T-helper 1 cell (primary cell): Measurements from ENCODE around the gene TMEM140.

ENCODE experiments used
- DNase-seq, 5 donors: peaks; one replicate each; pipeline ENCODE4 v3.0.0-alpha.2; 2012 to 2020

TMEM140 gene

GRCh38 chr7:135175931-135176330, 28.1 kb downstream of the TMEM140 start:
- no peak for DNase-seq

- no peak for DNase-seq
Measured at GRCh38 chr7:135177028-135177696, 29.3 kb downstream of the TMEM140 start.

- no peak for DNase-seq
Measured at GRCh38 chr7:135178364-135178763, 30.5 kb downstream of the TMEM140 start.

GRCh38 chr7:135179321-135179925, 31.6 kb downstream of the TMEM140 start:
- no peak for DNase-seq

GRCh38 chr7:135180122-135180521, 32.2 kb downstream of the TMEM140 start:
- DNase-seq: no peak

- no peak for DNase-seq
Measured at GRCh38 chr7:135181261-135181928, 33.5 kb downstream of the TMEM140 start.

GRCh38 chr7:135181929-135182678, 34.2 kb downstream of the TMEM140 start:
- no peak for DNase-seq

- no peak for DNase-seq
Measured at GRCh38 chr7:135183478-135183877, 35.6 kb downstream of the TMEM140 start.

- no peak for DNase-seq
Measured at GRCh38 chr7:135184254-135184841, 36.5 kb downstream of the TMEM140 start.

- DNase-seq: no peak
Measured at GRCh38 chr7:135185471-135186260, 37.8 kb downstream of the TMEM140 start.

- DNase-seq: no peak
Measured at GRCh38 chr7:135186261-135186540, 38.3 kb downstream of the TMEM140 start.

- no peak for DNase-seq
Measured at GRCh38 chr7:135186841-135187253, 39.0 kb downstream of the TMEM140 start.

- no peak for DNase-seq
Measured at GRCh38 chr7:135188298-135188984, 40.6 kb downstream of the TMEM140 start.

- DNase-seq: no peak
Measured at GRCh38 chr7:135189221-135189662, 41.4 kb downstream of the TMEM140 start.

GRCh38 chr7:135189961-135190360, 42.1 kb downstream of the TMEM140 start:
- DNase-seq: no peak

- DNase-seq: no peak
Measured at GRCh38 chr7:135190703-135191102, 42.8 kb downstream of the TMEM140 start.

GRCh38 chr7:135192914-135193536, 45.2 kb downstream of the TMEM140 start:
- DNase-seq: no peak

- DNase-seq: no peak
Measured at GRCh38 chr7:135193615-135194081, 45.8 kb downstream of the TMEM140 start.

GRCh38 chr7:135194494-135195095, 46.7 kb downstream of the TMEM140 start:
- DNase-seq: no peak

- DNase-seq: no peak
Measured at GRCh38 chr7:135195156-135195555, 47.3 kb downstream of the TMEM140 start.
